AG04450 (cell line): ENCODE results near the gene RGS1. TPM values are rescaled to one million over a fixed set of nuclear protein-coding genes. Genes with fewer than 3 reads are reported as not detected.

ENCODE experiments used
- CTCF ChIA-PET: fragments of 300-600, 350-600 bp; formaldehyde crosslinking; extraction: SDS; loops from one replicate; lab custom pipeline; 2022; ENCODE audit warnings: antibody characterized with exemption, inconsistent platforms; lab: Charles Lee
- POLR2A ChIA-PET: fragments of 350-600 bp; formaldehyde crosslinking; extraction: SDS; loops from one replicate; lab custom pipeline; 2021; ENCODE audit warnings: antibody characterized with exemption, inconsistent platforms; lab: Yijun Ruan, JAX
- DNase-seq: peaks from one replicate; pipeline ENCODE4 v3.0.0-alpha.2; 2011; ENCODE audit warnings: low read depth, low spot score
- H3K27ac ChIP-seq: one replicate; pipeline ENCODE4 v1.5.1; 2012; ENCODE audit warnings: low read depth, low read length, control low read depth
- H3K27me3 ChIP-seq: one replicate; pipeline ENCODE4 v1.6.0; 2012; ENCODE audit warnings: low read length; ENCODE audit not compliant: control insufficient read depth, insufficient read depth
- H3K4me3 ChIP-seq: 2 replicates; pipeline ENCODE4 v1.5.1; 2011; ENCODE audit warnings: mild to moderate bottlenecking, low read depth, low read length, control low read depth
- H3K9me3 ChIP-seq: 2 replicates; pipeline ENCODE4 v1.5.1; 2012; ENCODE audit warnings: low read length; ENCODE audit not compliant: control insufficient read depth, insufficient read depth
- CTCF ChIP-seq: IDR thresholded peaks from 2 replicates; pipeline ENCODE4 v1.5.1; 2011; ENCODE audit warnings: low read depth, low read length, control low read depth, inconsistent platforms
- polyA plus RNA-seq: library from polyadenylated mRNA; depleted of rRNA; stranded (reverse); fragments of >200 nt; gene quantifications from 2 replicates; pipeline ENCODE4 v1.2.3, GENCODE V29; 2011

The RGS1 gene
- polyA plus RNA-seq, 1 experiment = not detected

DNA sequence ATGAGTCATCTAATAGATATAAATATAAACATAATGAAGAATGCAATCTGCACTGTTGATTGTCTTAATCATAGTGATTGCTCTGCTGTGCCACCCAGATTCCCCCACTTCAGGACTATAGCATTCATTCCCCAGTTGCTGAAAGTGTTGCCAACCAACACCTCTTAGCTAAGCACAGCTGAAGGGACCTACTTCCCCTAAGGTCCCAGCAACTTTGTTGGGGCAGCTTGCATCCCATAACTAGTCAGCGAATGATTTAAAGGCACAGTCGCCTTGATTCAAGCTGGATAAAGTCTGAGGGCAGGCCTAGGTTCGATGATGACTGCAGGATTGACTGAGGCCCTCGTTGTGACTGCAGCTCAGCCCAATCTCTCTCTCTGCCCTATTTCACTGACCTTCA is 14.3 kb upstream of the RGS1 start:
- ChIA-PET POLR2A (no interaction called here), CTCF (interaction anchor here (1.4 to 1.8 kb wide), 2 partner anchors 15 to 20 kb away, joined by 3 to 4 read pairs; no protein-coding TSS in a partner anchor)
- no peaks in the 10 kb centered on the region for H3K27me3 ChIP-seq
- H3K27ac ChIP-seq = no peak overlapping the region
- H3K9me3 ChIP-seq = no peaks in the 10 kb centered on the region
- DNase-seq = no peak
- no peak overlapping the region for H3K4me3 ChIP-seq
- TF ChIP-seq CTCF = no peak

GRCh38 chr1:192563129-192563528 is 12.4 kb upstream of the RGS1 start:
- ChIA-PET CTCF (interaction anchor here (1.8 kb wide), 1 partner anchor 17 kb away, joined by 4 read pairs; no protein-coding TSS in a partner anchor), POLR2A (no interaction called here)
- H3K27me3 ChIP-seq = no peaks in the 10 kb centered on the region

GRCh38 chr1:192564099-192564498 is 11.5 kb upstream of the RGS1 start:
- POLR2A ChIA-PET = no interaction called here
- DNase-seq = no peak
- H3K27ac ChIP-seq = no peak overlapping the region
- TF ChIP-seq CTCF = no peak
- H3K27me3 ChIP-seq = no peaks in the 10 kb centered on the region
- no peaks in the 10 kb centered on the region for H3K9me3 ChIP-seq
- H3K4me3 ChIP-seq = no peak overlapping the region
- CTCF ChIA-PET = no interaction called here

More at GRCh38 chr1:192563129-192563528, 12.4 kb upstream of the RGS1 start:
- DNase-seq = no peak
- Histone ChIP-seq H3K9me3 (no peaks in the 10 kb centered on the region), H3K4me3 (no peak overlapping the region), H3K27ac (no peak overlapping the region)
- no peak for TF ChIP-seq CTCF

DNA sequence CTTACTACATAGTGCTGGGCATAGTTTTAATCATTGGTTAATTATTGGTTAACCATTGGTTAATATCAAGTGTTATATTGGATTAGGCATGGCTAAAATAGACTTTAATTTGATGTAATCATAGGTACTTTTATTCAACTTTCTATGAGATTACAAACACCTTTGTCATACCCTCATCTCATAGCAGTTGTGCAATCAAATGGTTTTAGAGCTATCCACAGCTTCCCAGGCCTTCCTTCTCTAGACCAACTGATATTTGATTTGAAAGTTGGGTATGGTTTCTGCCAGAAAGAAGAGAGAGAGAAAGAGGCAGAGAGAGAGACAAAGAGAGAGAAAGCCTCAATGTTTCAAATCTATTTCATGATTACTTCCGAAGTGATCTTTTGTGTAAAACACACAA is 9.6 kb upstream of the RGS1 start:
- Histone ChIP-seq H3K27ac (no peak overlapping the region), H3K9me3 (peaks cover 8% of the 10 kb centered on the region), H3K27me3 (no peaks in the 10 kb centered on the region), H3K4me3 (no peak overlapping the region)
- no peak for DNase-seq
- POLR2A ChIA-PET = no interaction called here
- CTCF ChIA-PET = no interaction called here
- TF ChIP-seq CTCF = no peak

- CTCF ChIA-PET = no interaction called here
- H3K27me3 ChIP-seq = no peaks in the 10 kb centered on the region
- no peak for DNase-seq
- no peak overlapping the region for H3K4me3 ChIP-seq
- H3K9me3 ChIP-seq = peaks cover 8% of the 10 kb centered on the region
- POLR2A ChIA-PET = no interaction called here
- TF ChIP-seq CTCF = no peak
- H3K27ac ChIP-seq = no peak overlapping the region
Measured at GRCh38 chr1:192566657-192567056, 8.9 kb upstream of the RGS1 start.
